GM21515 (cell line): ENCODE results near the gene GNRHR.

Experiments
- ATAC-seq: cut with Tn5 transposase; IDR thresholded peaks from one replicate; pipeline ENCODE4 v1.9.1; 2021; ENCODE audit not compliant: unreplicated experiment

Gene GNRHR

GRCh38 chr4:67700738-67701516, 53.3 kb downstream of the GNRHR start, which contains the start of gene UBA6:
Gene UBA6, minus strand, starts transcription at chr4:67701155. Its CDS starts 36 bp downstream, at chr4:67701119.
- peak; percentile 98 for ATAC-seq

- peak; percentile 32 for ATAC-seq
These were observed 54.0 kb downstream of the GNRHR start for GRCh38 chr4:67700116-67700737.

- no peak for ATAC-seq
These were observed 54.6 kb downstream of the GNRHR start for GRCh38 chr4:67699603-67700002.

GRCh38 chr4:67697860-67698687, 56.1 kb downstream of the GNRHR start:
- ATAC-seq, result no peak

- ATAC-seq, result no peak
These were observed 58.1 kb downstream of the GNRHR start for GRCh38 chr4:67696061-67696460.

GRCh38 chr4:67694662-67695061, 59.5 kb downstream of the GNRHR start:
- no peak for ATAC-seq

GRCh38 chr4:67691328-67691727, 62.9 kb downstream of the GNRHR start:
- ATAC-seq, result no peak
